Epithelial cell of esophagus (primary cell): ENCODE results near the gene MON1B.
"Not testable (repeated sequence)": the region's sequence is repeated elsewhere in the genome, so short reads cannot be mapped to it uniquely, and the experiment has no call there.

Experiments used
- DNase-seq: peaks from one replicate; pipeline ENCODE4 v3.0.0; 2010; ENCODE audit warnings: low read depth
- H3K4me3 ChIP-seq: 2 replicates; pipeline ENCODE4 v1.5.1; 2011; ENCODE audit warnings: mild to moderate bottlenecking, low read length, control low read depth
- TF ChIP-seq, protein P1 (sequence below): IDR thresholded peaks from 2 replicates; pipeline ENCODE4 v1.5.1; 2011; ENCODE audit warnings: low read depth, mild to moderate bottlenecking, low read length, control low read depth, inconsistent platforms; ENCODE audit not compliant: insufficient read depth; ENCODE audit errors: missing control alignments

MON1B gene

GRCh38 chr16:77190478-77191258 lies at the start of gene MON1B:
MON1B (plus strand) TSS chr16:77191190; CDS start chr16:77191486, 296 bp downstream.
- peak within 1 kb of the TSS; percentile 96 for H3K4me3 ChIP-seq
- peak; percentile 100 for DNase-seq
- TF ChIP-seq, protein P1, sequence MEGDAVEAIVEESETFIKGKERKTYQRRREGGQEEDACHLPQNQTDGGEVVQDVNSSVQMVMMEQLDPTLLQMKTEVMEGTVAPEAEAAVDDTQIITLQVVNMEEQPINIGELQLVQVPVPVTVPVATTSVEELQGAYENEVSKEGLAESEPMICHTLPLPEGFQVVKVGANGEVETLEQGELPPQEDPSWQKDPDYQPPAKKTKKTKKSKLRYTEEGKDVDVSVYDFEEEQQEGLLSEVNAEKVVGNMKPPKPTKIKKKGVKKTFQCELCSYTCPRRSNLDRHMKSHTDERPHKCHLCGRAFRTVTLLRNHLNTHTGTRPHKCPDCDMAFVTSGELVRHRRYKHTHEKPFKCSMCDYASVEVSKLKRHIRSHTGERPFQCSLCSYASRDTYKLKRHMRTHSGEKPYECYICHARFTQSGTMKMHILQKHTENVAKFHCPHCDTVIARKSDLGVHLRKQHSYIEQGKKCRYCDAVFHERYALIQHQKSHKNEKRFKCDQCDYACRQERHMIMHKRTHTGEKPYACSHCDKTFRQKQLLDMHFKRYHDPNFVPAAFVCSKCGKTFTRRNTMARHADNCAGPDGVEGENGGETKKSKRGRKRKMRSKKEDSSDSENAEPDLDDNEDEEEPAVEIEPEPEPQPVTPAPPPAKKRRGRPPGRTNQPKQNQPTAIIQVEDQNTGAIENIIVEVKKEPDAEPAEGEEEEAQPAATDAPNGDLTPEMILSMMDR: no peak

- H3K4me3 ChIP-seq: no peak overlapping the region
- DNase-seq: no peak
- TF ChIP-seq, protein P1: no peak
These were observed 47.6 kb upstream of the MON1B start for GRCh38 chr16:77143364-77143763.

GRCh38 chr16:77148121-77148520 lies 42.9 kb upstream of the MON1B start:
- TF ChIP-seq, protein P1: no peak
- no peak overlapping the region for H3K4me3 ChIP-seq
- no peak for DNase-seq

DNA sequence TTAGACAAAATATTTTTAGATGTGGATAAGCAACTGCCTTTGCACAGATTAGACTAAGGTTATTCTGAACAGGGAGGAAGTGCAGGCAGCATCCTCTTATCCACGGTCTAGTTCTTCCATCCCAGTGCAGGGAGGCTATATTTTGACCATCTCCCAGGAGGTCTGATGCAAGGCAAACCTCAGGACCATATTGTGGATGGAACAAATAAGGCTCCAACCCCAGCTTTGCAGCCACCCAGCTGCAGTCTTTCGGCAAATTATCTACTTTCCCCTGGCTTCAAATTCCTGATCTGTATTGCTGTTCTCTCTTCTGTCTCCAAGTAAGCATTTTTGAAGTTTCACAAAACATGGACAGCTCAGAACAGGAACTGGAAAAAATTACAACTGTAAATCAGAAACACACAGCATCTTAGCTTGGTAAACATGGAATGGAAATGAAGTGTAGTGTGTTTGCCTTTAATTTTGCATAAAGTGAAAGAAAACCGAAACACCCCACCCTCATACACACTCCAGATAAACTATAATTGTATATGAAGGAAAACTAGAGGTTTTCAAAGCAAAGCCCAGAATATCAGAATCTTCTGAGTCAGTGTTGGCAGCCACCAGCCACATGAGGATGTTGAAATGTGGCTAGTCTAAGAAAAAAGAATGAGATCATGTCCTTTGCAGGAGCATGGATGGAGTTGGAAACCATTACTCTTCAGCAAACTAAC lies 33.5 kb upstream of the MON1B start:
- DNase-seq: no peak
- TF ChIP-seq, protein P1: no peak
- H3K4me3 ChIP-seq: no peak overlapping the region

- DNase-seq: no peak
- TF ChIP-seq, protein P1: no peak
- H3K4me3 ChIP-seq: no peak overlapping the region
These were observed 32.7 kb upstream of the MON1B start for GRCh38 chr16:77158293-77158692.

GRCh38 chr16:77165006-77165405 lies 26.0 kb upstream of the MON1B start:
- no peak for DNase-seq
- TF ChIP-seq, protein P1: no peak
- no peak overlapping the region for H3K4me3 ChIP-seq

DNA sequence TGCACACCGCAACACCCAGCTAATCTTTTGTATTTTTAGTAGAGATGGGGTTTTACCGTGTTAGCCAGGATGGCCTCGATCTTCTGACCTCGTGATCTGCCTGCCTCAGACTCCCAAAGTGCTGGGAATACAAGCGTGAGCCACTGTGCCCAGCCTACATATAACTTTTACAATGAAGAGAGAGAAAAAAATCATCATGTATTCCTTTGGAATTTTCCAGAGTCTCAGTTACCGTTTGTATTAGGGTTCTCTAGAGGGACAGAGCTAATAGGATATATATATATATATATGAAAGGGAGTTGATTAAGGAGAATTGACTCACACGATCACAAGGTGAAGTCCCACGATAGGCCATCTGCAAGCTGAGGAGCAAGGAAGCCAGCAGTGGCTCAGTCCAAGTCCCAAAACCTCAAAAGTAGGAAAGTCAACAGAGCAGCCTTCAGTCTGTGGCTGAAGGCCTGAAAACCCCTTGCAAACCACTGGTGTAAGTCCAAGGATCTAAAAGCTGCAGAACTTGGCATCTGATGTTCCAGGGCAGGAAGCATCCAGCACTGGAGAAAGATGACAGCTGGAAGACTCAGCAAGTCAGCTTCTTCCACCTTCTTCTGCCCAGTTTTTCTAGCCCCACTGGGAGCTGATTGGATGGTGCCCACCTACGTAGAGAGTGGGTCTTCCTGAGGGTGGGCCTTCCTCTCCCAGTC lies 25.3 kb upstream of the MON1B start:
- DNase-seq, H3K4me3 ChIP-seq: not testable (repeated sequence)
